Measurements from ENCODE around the gene NKD2. TPM values are rescaled to one million over a fixed set of nuclear protein-coding genes. Genes with fewer than 3 reads are reported as not detected.

The NKD2 gene
- total RNA-seq, 1 experiment from 2014 or later = 12.8 TPM

- ATAC-seq (peak; percentile 5; the same call in 1 of the 2 replicates), DNase-seq (ENCODE audit: low spot score) (peak; percentile 15)
- ChIA-PET POLR2A (no interaction called here), CTCF (interaction anchor here (0.6 to 4.6 kb wide), 30 partner anchors 9 to 596 kb away, joined by 3 to 38 read pairs (median 5); no protein-coding TSS in a partner anchor)
- H3K9me3 Mint-ChIP-seq = no peaks in the 10 kb centered on the region
- H3K27me3 Mint-ChIP-seq (ENCODE audit: low read depth) = peaks cover 43% of the 10 kb centered on the region
- H3K27ac Mint-ChIP-seq = no peak overlapping the region
- no peak for TF ChIP-seq GABPB1 (CRISPR knock-in tag; IDR thresholded peaks at IDR 0.05)
- TF ChIP-seq CREB1 (CRISPR knock-in tag; IDR thresholded peaks at IDR 0.05) = no peak
- TF ChIP-seq HMGA2 (CRISPR knock-in tag; IDR thresholded peaks at IDR 0.05) = no peak
- TF ChIP-seq ERG (CRISPR knock-in tag; IDR thresholded peaks at IDR 0.05) = no peak
- no peak for TF ChIP-seq MLX (CRISPR knock-in tag; IDR thresholded peaks at IDR 0.05)
- no peak for TF ChIP-seq ZNF263 (CRISPR knock-in tag; IDR thresholded peaks at IDR 0.05; ENCODE audit: low read depth)
- no peak for TF ChIP-seq TP53 (CRISPR knock-in tag; IDR thresholded peaks at IDR 0.05)
- no peak for TF ChIP-seq ESRRA (CRISPR knock-in tag; IDR thresholded peaks at IDR 0.05; ENCODE audit: borderline replicate concordance)
- TF ChIP-seq, protein P1, sequence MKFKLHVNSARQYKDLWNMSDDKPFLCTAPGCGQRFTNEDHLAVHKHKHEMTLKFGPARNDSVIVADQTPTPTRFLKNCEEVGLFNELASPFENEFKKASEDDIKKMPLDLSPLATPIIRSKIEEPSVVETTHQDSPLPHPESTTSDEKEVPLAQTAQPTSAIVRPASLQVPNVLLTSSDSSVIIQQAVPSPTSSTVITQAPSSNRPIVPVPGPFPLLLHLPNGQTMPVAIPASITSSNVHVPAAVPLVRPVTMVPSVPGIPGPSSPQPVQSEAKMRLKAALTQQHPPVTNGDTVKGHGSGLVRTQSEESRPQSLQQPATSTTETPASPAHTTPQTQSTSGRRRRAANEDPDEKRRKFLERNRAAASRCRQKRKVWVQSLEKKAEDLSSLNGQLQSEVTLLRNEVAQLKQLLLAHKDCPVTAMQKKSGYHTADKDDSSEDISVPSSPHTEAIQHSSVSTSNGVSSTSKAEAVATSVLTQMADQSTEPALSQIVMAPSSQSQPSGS (CRISPR knock-in tag; IDR thresholded peaks at IDR 0.05; ENCODE audit: borderline replicate concordance, low read depth) = no peak
- no peak for TF ChIP-seq JUN (CRISPR knock-in tag; IDR thresholded peaks at IDR 0.05)
- no peak for TF ChIP-seq ZNF396 (CRISPR knock-in tag; IDR thresholded peaks at IDR 0.05; ENCODE audit: borderline replicate concordance)
- no peak for TF ChIP-seq NR3C1 (CRISPR knock-in tag; conservative IDR thresholded peaks at IDR 0.05; ENCODE audit: low read depth)
- TF ChIP-seq, protein P2, sequence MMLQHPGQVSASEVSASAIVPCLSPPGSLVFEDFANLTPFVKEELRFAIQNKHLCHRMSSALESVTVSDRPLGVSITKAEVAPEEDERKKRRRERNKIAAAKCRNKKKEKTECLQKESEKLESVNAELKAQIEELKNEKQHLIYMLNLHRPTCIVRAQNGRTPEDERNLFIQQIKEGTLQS (CRISPR knock-in tag; conservative IDR thresholded peaks at IDR 0.05) = no peak
- peaks cover 30% of the 10 kb centered on the region for H3K4me1 Mint-ChIP-seq
- peak overlapping the region; percentile 51 for H3K4me3 Mint-ChIP-seq
- H3K36me3 Mint-ChIP-seq = no peaks in the 10 kb centered on the region
Observed at GRCh38 chr5:1010641-1011046, 2.0 kb downstream of the NKD2 start.

- Mint-ChIP-seq H3K36me3 (no peaks in the 10 kb centered on the region), H3K4me1 (peaks cover 30% of the 10 kb centered on the region), H3K9me3 (no peaks in the 10 kb centered on the region), H3K4me3 (no peak overlapping the region), H3K27ac (no peak overlapping the region), H3K27me3 (ENCODE audit: low read depth) (peaks cover 37% of the 10 kb centered on the region)
- ChIA-PET POLR2A (no interaction called here), CTCF (interaction anchor here (0.6 to 4.6 kb wide), 28 partner anchors 9 to 597 kb away, joined by 3 to 38 read pairs (median 5); no protein-coding TSS in a partner anchor)
- TF ChIP-seq CTCF (IDR thresholded peaks at IDR 0.05) (peak; percentile 61), GABPB1 (CRISPR knock-in tag; IDR thresholded peaks at IDR 0.05) (no peak), SOX15 (CRISPR knock-in tag; IDR thresholded peaks at IDR 0.05) (no peak)
- ATAC-seq (peak; percentile 80), DNase-seq (ENCODE audit: low spot score) (peak; percentile 87)
Observed at GRCh38 chr5:1011226-1011631, 2.6 kb downstream of the NKD2 start.

GRCh38 chr5:1011741-1012312 is 3.2 kb downstream of the NKD2 start:
- H3K27ac Mint-ChIP-seq = no peak overlapping the region; the same call in 1 of the 2 replicates
- H3K27me3 Mint-ChIP-seq (ENCODE audit: low read depth) = peaks cover 31% of the 10 kb centered on the region
- DNase-seq (ENCODE audit: low spot score) = peak; percentile 6
- POLR2A ChIA-PET = no interaction called here
- CTCF ChIA-PET = interaction anchor here (1.0 to 4.6 kb wide), 15 partner anchors 8 to 193 kb away, joined by 3 to 38 read pairs (median 5); no protein-coding TSS in a partner anchor
- H3K36me3 Mint-ChIP-seq = no peaks in the 10 kb centered on the region
- H3K4me3 Mint-ChIP-seq = no peak overlapping the region
- H3K4me1 Mint-ChIP-seq = peaks cover 29% of the 10 kb centered on the region
- TF ChIP-seq PRRX2 (CRISPR knock-in tag; IDR thresholded peaks at IDR 0.05) = no peak
- TF ChIP-seq ZSCAN18 (CRISPR knock-in tag; IDR thresholded peaks at IDR 0.05) = no peak
- no peak for TF ChIP-seq ESRRA (CRISPR knock-in tag; IDR thresholded peaks at IDR 0.05; ENCODE audit: borderline replicate concordance)
- TF ChIP-seq PRDM15 (CRISPR knock-in tag; IDR thresholded peaks at IDR 0.05) = peak; percentile 76
- TF ChIP-seq JUN (CRISPR knock-in tag; IDR thresholded peaks at IDR 0.05) = no peak
- no peak for TF ChIP-seq CTCF (IDR thresholded peaks at IDR 0.05)
- no peaks in the 10 kb centered on the region for H3K9me3 Mint-ChIP-seq
- ATAC-seq = no peak

All from WTC11 (cell line).